Placental epithelial cell (primary cell): Measurements from ENCODE around the gene CNEP1R1. TPM values are rescaled to one million over a fixed set of nuclear protein-coding genes. Genes with fewer than 3 reads are reported as not detected.

ENCODE experiments used
- small RNA-seq: library from RNA; depleted of rRNA; stranded (forward); fragments of <200 nt; gene quantifications from one replicate; pipeline ENCODE3, GENCODE V24; 2012
- total RNA-seq: library from RNA; depleted of rRNA; stranded (reverse); fragments of >200 nt; gene quantifications from 2 replicates; pipeline ENCODE4 v1.2.3, GENCODE V29; 2012

The CNEP1R1 gene
- total RNA-seq = 23.6 and 40.8 TPM in 2 replicates

GRCh38 chr16:50024684-50025536 lies at the start of gene CNEP1R1:
TSS of gene CNEP1R1 (plus strand) at chr16:50025225. CDS start at chr16:50025316, 91 bp downstream.

GRCh38 chr16:50065624-50066481 lies 40.8 kb downstream of the CNEP1R1 start, which contains the start of gene HEATR3:
TSS of gene HEATR3 (plus strand) at chr16:50065970. CDS start at chr16:50066132, 162 bp downstream.

Small RNA genes lying within 50 kb of the gene (small RNA-seq; reads per million reads assigned to genes)
- not detected for gene RF00017

Other genes with a start within 250 kb of the CNEP1R1 start
- gene ZNF423, start 169.1 kb upstream of the CNEP1R1 start, total RNA-seq = 0.54 and 1.2 TPM in 2 replicates
- gene HEATR3, start 40.7 kb downstream of the CNEP1R1 start, total RNA-seq = 9.4 and 22.7 TPM in 2 replicates
- gene TENT4B, start 128.1 kb downstream of the CNEP1R1 start, total RNA-seq = 8.2 TPM in 2 replicates
- gene ADCY7, start 241.3 kb downstream of the CNEP1R1 start, total RNA-seq = 40.4 and 76.5 TPM in 2 replicates